ENCODE measurements around the gene TSC2. TPM values are rescaled to one million over a fixed set of nuclear protein-coding genes. Genes with fewer than 3 reads are reported as not detected.
A peak's percentile ranks its signal among the peaks of the same experiment; 100 is the strongest.

Gene TSC2
- total RNA-seq, 3 donors from 2014 or later, result 41.6 to 52.4 (median 48.9) TPM

DNA sequence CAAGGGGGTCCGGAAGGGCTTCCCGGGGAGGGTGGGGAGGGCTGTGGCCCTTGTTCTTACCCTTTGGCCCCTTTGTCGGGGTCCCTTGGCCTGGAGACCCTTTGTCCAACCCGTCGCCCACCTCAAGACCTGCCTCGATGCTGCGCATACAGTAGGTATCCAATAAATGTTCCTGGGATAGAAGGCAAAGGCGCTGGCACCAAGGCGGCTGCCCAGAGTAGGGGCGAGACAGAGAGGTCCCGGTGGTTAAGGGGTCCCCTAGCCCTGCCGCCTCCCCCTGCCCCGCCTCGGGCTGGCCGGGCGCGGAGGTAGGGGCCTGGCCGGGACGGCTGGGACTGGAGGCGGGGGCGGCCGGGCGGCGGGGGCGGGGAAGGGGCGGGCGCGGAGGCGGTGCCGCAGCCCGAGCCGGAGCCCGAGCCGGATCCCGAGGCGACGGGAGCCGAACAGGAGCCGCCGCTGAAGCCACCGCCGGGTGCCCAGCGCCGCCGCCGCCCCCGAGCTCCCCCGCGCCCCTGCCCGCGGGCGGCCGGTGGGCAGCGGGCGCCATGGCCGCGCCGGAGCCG, 21.2 kb upstream of the TSC2 start, which contains the start of gene NHERF2:
NHERF2 (plus strand) TSS at position 442 of the 563 bp plus-strand sequence; CDS start at position 546, 104 bp downstream.
- TF ChIP-seq POLR2AphosphoS5 (IDR thresholded peaks at IDR 0.05), result no peak
- TF ChIP-seq POLR2A (IDR thresholded peaks at IDR 0.05), result no peak
- TF ChIP-seq, protein P1, sequence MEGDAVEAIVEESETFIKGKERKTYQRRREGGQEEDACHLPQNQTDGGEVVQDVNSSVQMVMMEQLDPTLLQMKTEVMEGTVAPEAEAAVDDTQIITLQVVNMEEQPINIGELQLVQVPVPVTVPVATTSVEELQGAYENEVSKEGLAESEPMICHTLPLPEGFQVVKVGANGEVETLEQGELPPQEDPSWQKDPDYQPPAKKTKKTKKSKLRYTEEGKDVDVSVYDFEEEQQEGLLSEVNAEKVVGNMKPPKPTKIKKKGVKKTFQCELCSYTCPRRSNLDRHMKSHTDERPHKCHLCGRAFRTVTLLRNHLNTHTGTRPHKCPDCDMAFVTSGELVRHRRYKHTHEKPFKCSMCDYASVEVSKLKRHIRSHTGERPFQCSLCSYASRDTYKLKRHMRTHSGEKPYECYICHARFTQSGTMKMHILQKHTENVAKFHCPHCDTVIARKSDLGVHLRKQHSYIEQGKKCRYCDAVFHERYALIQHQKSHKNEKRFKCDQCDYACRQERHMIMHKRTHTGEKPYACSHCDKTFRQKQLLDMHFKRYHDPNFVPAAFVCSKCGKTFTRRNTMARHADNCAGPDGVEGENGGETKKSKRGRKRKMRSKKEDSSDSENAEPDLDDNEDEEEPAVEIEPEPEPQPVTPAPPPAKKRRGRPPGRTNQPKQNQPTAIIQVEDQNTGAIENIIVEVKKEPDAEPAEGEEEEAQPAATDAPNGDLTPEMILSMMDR (IDR thresholded peaks at IDR 0.05), result no peak
- no peak for DNase-seq (ENCODE audit: low spot score in 2 of 2)
- intact Hi-C loops (cut with DNase I; ENCODE audit: low total_unique reads), result loop anchor here (5.0 kb wide), 1 partner anchor 116 kb away; no protein-coding TSS in a partner anchor
- peak within 1 kb of the TSS; percentile 71 to 75 for H3K27ac ChIP-seq
- no peaks in the 10 kb centered on the region for H3K36me3 ChIP-seq
- H3K9me3 ChIP-seq, result no peaks in the 10 kb centered on the region
- no peaks in the 10 kb centered on the region for H3K27me3 ChIP-seq
- peak within 1 kb of the TSS; percentile 58 to 93 (median 74) for H3K4me3 ChIP-seq
- H3K4me1 ChIP-seq, result peaks cover 4 to 27% of the 10 kb centered on the region in 2 donors

DNA sequence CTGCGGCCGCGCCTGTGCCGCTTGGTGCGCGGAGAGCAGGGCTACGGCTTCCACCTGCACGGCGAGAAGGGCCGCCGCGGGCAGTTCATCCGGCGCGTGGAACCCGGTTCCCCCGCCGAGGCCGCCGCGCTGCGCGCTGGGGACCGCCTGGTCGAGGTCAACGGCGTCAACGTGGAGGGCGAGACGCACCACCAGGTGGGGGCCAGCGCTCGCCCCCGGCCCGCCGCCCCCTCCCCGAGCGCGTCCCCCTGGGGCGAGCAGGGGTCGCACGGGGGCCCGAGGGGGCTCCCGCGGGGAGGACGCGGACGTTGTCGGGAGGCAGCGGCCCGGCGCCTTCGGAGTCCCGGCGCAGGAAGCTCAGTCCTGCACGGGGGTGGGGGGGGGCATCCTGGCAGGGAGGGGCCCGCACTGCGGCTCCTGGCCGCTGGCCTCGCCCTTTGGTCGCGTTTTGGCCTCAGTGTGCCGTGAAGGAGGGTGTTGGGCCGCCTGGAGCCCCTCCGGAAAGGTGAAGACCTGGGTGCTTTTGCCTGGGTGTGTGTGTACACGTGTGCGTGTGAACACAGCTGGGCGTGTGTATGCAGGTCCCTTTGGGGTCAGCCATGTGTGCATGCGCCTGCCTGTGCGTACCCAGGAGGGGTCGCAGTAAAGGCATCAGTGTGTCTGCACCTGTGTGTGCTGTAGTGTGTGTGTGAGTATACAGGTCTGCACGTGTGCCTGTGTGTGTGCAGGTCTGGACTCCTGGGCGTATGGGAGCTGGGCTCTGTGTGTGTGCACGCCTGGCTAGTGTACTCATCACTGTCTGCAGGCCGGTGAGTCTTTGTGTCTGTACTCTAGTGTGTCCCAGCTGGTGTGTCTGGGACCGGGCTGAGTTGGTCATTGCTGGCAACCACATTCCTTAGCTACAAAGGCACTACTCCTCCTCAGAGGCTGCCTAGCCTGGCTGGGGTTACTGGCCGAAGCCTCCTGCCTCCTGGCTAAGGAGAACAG, 20.5 kb upstream of the TSC2 start:
- Histone ChIP-seq H3K9me3 (no peaks in the 10 kb centered on the region), H3K27me3 (no peaks in the 10 kb centered on the region), H3K27ac (peak overlapping the region; percentile 33 to 75), H3K4me1 (peaks cover 6 to 27% of the 10 kb centered on the region in 2 donors), H3K36me3 (no peaks in the 10 kb centered on the region), H3K4me3 (peak overlapping the region; percentile 58 to 93 (median 74))
- no peak for DNase-seq (ENCODE audit: low spot score in 2 of 2)
- intact Hi-C loops (cut with DNase I; ENCODE audit: low total_unique reads), result loop anchor here (5.0 kb wide), 1 partner anchor 115 kb away; no protein-coding TSS in a partner anchor
- TF ChIP-seq POLR2A (IDR thresholded peaks at IDR 0.05) (no peak), POLR2AphosphoS5 (IDR thresholded peaks at IDR 0.05) (no peak)
- TF ChIP-seq, protein P1 (IDR thresholded peaks at IDR 0.05), result no peak

DNA sequence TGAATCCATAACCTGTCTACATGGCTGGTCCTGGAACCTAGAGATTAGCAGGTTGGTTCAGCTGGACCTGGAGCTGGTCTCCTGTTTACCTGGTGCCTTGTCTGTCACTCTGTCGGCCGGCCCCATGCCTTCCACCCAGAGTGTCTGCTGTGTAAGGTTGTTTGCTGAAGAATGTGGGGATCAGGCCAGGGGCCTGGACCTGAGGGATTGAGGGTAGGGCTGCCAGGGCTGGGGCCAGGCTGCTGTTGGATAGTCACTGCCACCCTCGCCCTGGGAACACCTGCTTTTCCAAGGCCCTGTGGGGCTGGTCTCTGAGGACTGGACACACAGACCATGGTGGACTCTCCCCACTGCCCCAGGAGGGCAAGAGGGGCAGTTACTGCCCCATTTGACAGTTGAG, 19.6 kb upstream of the TSC2 start:
- intact Hi-C loops (cut with DNase I; ENCODE audit: low total_unique reads), result loop anchor here (5.0 kb wide), 1 partner anchor 114 kb away; no protein-coding TSS in a partner anchor
- peak overlapping the region; percentile 36 to 75 for H3K27ac ChIP-seq

DNA sequence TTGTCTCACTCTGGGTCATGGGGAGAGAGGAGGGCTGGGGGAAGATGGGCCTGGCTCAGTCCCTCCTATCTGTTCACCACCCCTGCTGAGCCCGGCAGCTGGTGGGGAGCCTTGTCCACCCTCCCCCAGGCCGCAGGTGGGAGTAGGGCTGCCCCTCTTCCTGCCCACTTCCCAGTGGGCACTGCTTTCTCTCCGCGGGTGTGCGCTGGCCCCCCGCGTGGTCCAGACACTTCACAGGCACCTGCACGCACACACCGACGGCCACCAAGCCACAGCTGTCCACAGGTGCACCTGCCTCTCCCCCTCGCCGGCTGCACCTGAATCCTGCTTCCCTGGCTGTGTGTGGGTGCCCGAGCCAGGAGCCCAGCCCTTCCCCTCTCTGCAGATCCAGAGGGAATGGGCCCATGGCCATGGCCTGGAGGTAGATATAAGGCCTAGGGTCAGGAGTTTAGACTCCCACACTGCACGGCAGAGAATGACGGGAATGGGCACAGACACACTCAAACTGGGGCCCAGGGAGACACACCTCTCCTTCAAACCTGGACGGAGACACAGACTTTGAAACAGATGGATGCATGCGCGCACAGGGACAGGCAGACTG, 19.1 kb upstream of the TSC2 start:
- Histone ChIP-seq H3K36me3 (no peaks in the 10 kb centered on the region), H3K27me3 (no peaks in the 10 kb centered on the region), H3K4me3 (peak overlapping the region; percentile 58 to 93 (median 74)), H3K4me1 (peaks cover 11 to 38% of the 10 kb centered on the region in 2 donors), H3K9me3 (no peaks in the 10 kb centered on the region), H3K27ac (peak overlapping the region; percentile 36 to 84)
- DNase-seq (ENCODE audit: low spot score in 2 of 2), result no peak
- intact Hi-C loops (cut with DNase I; ENCODE audit: low total_unique reads), result loop anchor here (5.0 kb wide), 1 partner anchor 114 kb away; no protein-coding TSS in a partner anchor
- TF ChIP-seq POLR2AphosphoS5 (IDR thresholded peaks at IDR 0.05), result no peak
- no peak for TF ChIP-seq POLR2A (IDR thresholded peaks at IDR 0.05)
- TF ChIP-seq, protein P1 (IDR thresholded peaks at IDR 0.05), result no peak

More for the DNA sequence above, 19.6 kb upstream of the TSC2 start:
- no peaks in the 10 kb centered on the region for H3K9me3 ChIP-seq
- DNase-seq (ENCODE audit: low spot score in 2 of 2), result no peak
- TF ChIP-seq, protein P1 (IDR thresholded peaks at IDR 0.05), result no peak
- TF ChIP-seq POLR2A (IDR thresholded peaks at IDR 0.05), result no peak
- no peak for TF ChIP-seq POLR2AphosphoS5 (IDR thresholded peaks at IDR 0.05)
- no peaks in the 10 kb centered on the region for H3K36me3 ChIP-seq
- no peaks in the 10 kb centered on the region for H3K27me3 ChIP-seq
- peaks cover 5 to 33% of the 10 kb centered on the region in 2 donors for H3K4me1 ChIP-seq
- peak overlapping the region; percentile 58 to 93 (median 74) for H3K4me3 ChIP-seq

Measured in breast epithelium (tissue), 4 donors.